PC-9 (cell line): ENCODE results near the gene CCNH. TPM values are rescaled to one million over a fixed set of nuclear protein-coding genes. Genes with fewer than 3 reads are reported as not detected.

ENCODE experiments used
- BruUV-seq: library from RNA; stranded (reverse); fragments of 400-500 nt; replicated peaks from 2 replicates; lab custom pipeline; 2021; lab: Mats Ljungman, UMichigan
- CTCF ChIA-PET: fragments of 300-600 bp; sonication (Branson Sonifier 250); formaldehyde crosslinking; loops from one replicate; lab custom pipeline; 2022; ENCODE audit warnings: antibody characterized with exemption; lab: Charles Lee
- POLR2A ChIA-PET: fragments of 300-600 bp; sonication (Branson Sonifier 250); formaldehyde crosslinking; loops from one replicate; lab custom pipeline; 2022; ENCODE audit warnings: antibody characterized with exemption; ENCODE audit not compliant: unreplicated experiment; lab: Charles Lee
- DNase-seq, 2 experiments: peaks; one replicate each; pipeline versions ENCODE4 v3.0.0 to v3.0.0-alpha.2; 2015 to 2022; ENCODE audit warnings: mixed read lengths in 1 of 2
- H2AFZ ChIP-seq: fragments of 200-600 bp; sonication (generic); 2 replicates; pipeline ENCODE4 v1.8.1; 2017; ENCODE audit warnings: antibody characterized with exemption
- H3F3A ChIP-seq: fragments of 200-600 bp; sonication (generic); 2 replicates; pipeline ENCODE4 v1.8.1; 2017; ENCODE audit warnings: antibody characterized with exemption, mild to moderate bottlenecking, low read depth; ENCODE audit not compliant: insufficient read depth
- H3K27ac ChIP-seq: fragments of 200-600 bp; sonication (generic); 2 replicates; pipeline ENCODE4 v1.6.1; 2016; ENCODE audit warnings: mixed run types
- H3K27me3 ChIP-seq: fragments of 200-600 bp; sonication (generic); 2 replicates; pipeline ENCODE4 v1.6.1; 2016; ENCODE audit warnings: low read depth, mixed run types; ENCODE audit not compliant: insufficient read depth
- H3K36me3 ChIP-seq: fragments of 200-600 bp; sonication (generic); 2 replicates; pipeline ENCODE4 v1.6.1; 2016; ENCODE audit warnings: low read depth, mixed run types
- H3K4me1 ChIP-seq: fragments of 200-600 bp; sonication (generic); replicated peaks from 2 replicates; pipeline ENCODE4 v1.6.1; 2016; ENCODE audit warnings: mixed run types; ENCODE audit not compliant: insufficient read depth
- H3K4me2 ChIP-seq: fragments of 200-600 bp; sonication (generic); 2 replicates; pipeline ENCODE4 v1.6.1; 2017; ENCODE audit warnings: mixed run types
- H3K4me3 ChIP-seq: fragments of 200-600 bp; sonication (generic); 2 replicates; pipeline ENCODE4 v1.6.1; 2016; ENCODE audit warnings: mixed run types
- H3K79me2 ChIP-seq: fragments of 200-600 bp; sonication (generic); 2 replicates; pipeline ENCODE4 v1.6.1; 2017; ENCODE audit warnings: low read depth, mixed run types
- H3K9me2 ChIP-seq: fragments of 200-600 bp; sonication (generic); 2 replicates; pipeline ENCODE4 v1.8.1; 2017; ENCODE audit warnings: mild to moderate bottlenecking; ENCODE audit not compliant: insufficient read depth
- H3K9me3 ChIP-seq: fragments of 200-600 bp; sonication (generic); 2 replicates; pipeline ENCODE4 v1.8.1; 2016; ENCODE audit warnings: low read depth; ENCODE audit not compliant: insufficient read depth
- H4K20me1 ChIP-seq: fragments of 200-600 bp; sonication (generic); 2 replicates; pipeline ENCODE4 v1.8.1; 2017; ENCODE audit not compliant: insufficient read depth
- EZH2 ChIP-seq: fragments of 200-600 bp; sonication (generic); IDR thresholded peaks from 2 replicates; pipeline ENCODE4 v1.8.0; 2017; ENCODE audit warnings: antibody characterized with exemption, low read depth
- intact Hi-C: fragments of 100-400 bp; cut with micrococcal nuclease; formaldehyde crosslinking; loops from one replicate; pipeline ENCODE4 v1.10.0; 2022; ENCODE audit not compliant: unreplicated experiment
- total RNA-seq: library from RNA; stranded (reverse); gene quantifications from 2 replicates; pipeline ENCODE4 v1.2.3, GENCODE V29; 2021
- TF ChIP-seq, protein P1 (sequence below): fragments of 200-600 bp; sonication (generic); conservative IDR thresholded peaks from 2 replicates; pipeline ENCODE4 v1.6.1; 2017; ENCODE audit warnings: mixed run types, antibody characterized with exemption, mild to moderate bottlenecking, moderate library complexity

The CCNH gene
- total RNA-seq, 1 experiment from 2014 or later = 38.5 TPM

DNA sequence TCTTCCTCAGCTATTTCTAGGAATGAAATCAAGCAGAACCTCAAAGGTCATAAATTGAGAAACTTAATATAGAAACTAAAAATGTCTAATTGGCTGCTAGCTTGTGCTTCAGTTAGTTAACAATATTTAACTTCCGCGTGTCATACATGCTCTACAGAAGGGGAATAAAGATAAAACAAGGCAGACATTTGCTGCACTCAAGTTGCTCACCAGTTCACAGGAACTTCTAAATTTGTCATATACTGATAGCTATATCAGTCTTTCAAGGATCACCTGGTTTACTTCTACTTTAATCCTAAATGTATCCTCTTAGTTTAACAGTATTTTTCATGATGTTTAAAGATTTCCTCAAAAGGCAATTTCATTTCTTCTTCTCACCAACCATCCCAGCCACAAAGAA, 8.4 kb downstream of the CCNH start:
- Histone ChIP-seq H3K27ac (no peak overlapping the region), H4K20me1 (peaks cover 7% of the 10 kb centered on the region; the same call in 1 of the 2 replicates), H3K9me2 (no peaks in the 10 kb centered on the region), H3K4me1 (no peaks in the 10 kb centered on the region), H2AFZ (no peak overlapping the region), H3K4me3 (no peak overlapping the region), H3K4me2 (no peak overlapping the region), H3F3A (peaks cover 13% of the 10 kb centered on the region; the same call in 1 of the 2 replicates), H3K27me3 (no peaks in the 10 kb centered on the region), H3K9me3 (no peaks in the 10 kb centered on the region), H3K36me3 (peaks cover 48% of the 10 kb centered on the region), H3K79me2 (no peaks in the 10 kb centered on the region)
- ChIA-PET POLR2A (interaction anchor here (0.6 to 0.8 kb wide), 2 partner anchors 17 to 494 kb away, joined by 4 to 5 read pairs; no protein-coding TSS in a partner anchor), CTCF (interaction anchor here (0.5 to 0.6 kb wide), 2 partner anchors 335 to 1098 kb away, joined by 4 read pairs; no protein-coding TSS in a partner anchor)
- intact Hi-C loops = loop anchor here (5.0 kb wide), 1 partner anchor 522 kb away; no protein-coding TSS in a partner anchor
- TF ChIP-seq EZH2 = no peak
- TF ChIP-seq, protein P1, sequence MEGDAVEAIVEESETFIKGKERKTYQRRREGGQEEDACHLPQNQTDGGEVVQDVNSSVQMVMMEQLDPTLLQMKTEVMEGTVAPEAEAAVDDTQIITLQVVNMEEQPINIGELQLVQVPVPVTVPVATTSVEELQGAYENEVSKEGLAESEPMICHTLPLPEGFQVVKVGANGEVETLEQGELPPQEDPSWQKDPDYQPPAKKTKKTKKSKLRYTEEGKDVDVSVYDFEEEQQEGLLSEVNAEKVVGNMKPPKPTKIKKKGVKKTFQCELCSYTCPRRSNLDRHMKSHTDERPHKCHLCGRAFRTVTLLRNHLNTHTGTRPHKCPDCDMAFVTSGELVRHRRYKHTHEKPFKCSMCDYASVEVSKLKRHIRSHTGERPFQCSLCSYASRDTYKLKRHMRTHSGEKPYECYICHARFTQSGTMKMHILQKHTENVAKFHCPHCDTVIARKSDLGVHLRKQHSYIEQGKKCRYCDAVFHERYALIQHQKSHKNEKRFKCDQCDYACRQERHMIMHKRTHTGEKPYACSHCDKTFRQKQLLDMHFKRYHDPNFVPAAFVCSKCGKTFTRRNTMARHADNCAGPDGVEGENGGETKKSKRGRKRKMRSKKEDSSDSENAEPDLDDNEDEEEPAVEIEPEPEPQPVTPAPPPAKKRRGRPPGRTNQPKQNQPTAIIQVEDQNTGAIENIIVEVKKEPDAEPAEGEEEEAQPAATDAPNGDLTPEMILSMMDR = no peak
- DNase-seq = no peak
- BruUV-seq = no TSS peak

DNA sequence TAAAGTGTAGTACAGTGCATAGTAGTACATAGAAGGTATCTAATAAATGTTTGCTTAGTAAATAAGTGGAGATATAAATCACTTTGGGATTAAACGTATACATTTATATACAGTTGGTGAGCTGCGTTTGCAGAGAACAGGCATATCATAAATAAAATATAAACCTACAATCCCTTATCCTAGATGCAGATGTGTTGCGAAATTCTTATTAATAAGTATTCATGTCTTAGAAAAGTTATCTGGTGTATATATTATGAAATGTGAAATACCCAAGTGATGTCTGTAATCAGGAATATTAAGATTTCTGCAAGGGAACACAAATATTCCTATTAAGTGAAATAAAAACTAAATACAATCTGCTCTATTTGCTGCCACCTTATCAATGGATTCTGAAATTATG, 8.8 kb downstream of the CCNH start:
- CTCF ChIA-PET = interaction anchor here (0.5 kb wide), 1 partner anchor 334 kb away, joined by 4 read pairs; no protein-coding TSS in a partner anchor
- Histone ChIP-seq H3F3A (peaks cover 15% of the 10 kb centered on the region; the same call in 1 of the 2 replicates), H3K27me3 (no peaks in the 10 kb centered on the region), H3K4me2 (no peak overlapping the region), H3K79me2 (no peaks in the 10 kb centered on the region), H3K4me3 (no peak overlapping the region), H2AFZ (no peak overlapping the region), H3K9me3 (no peaks in the 10 kb centered on the region), H3K9me2 (no peaks in the 10 kb centered on the region), H3K27ac (no peak overlapping the region), H3K4me1 (no peaks in the 10 kb centered on the region), H4K20me1 (peaks cover 7% of the 10 kb centered on the region; the same call in 1 of the 2 replicates), H3K36me3 (peaks cover 49% of the 10 kb centered on the region)
- BruUV-seq = no TSS peak
- intact Hi-C loops = loop anchor here (5.0 kb wide), 1 partner anchor 522 kb away; no protein-coding TSS in a partner anchor
- POLR2A ChIA-PET = interaction anchor here (0.6 to 0.8 kb wide), 2 partner anchors 18 to 493 kb away, joined by 4 to 5 read pairs; no protein-coding TSS in a partner anchor
- DNase-seq = no peak
- TF ChIP-seq, protein P1 = no peak
- TF ChIP-seq EZH2 = no peak

DNA sequence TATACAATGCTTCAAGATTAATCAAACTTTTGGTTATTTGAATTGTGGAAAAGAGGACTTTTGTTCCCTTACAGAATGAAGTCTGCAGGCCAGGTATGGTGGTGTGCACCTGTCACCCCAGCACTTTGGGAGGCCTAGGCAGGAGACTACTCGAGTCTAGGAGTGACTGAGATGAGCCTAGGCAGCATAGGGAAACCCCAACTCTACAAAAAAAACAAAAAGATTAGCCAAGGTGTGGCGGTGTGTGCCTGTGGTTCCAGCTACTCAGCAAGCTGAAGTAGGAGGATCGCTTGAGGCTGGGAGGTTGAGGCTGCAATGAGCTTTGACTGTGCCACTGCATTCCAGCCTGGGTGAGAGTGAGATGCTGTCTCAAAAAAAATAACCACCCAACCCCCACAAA, 9.3 kb downstream of the CCNH start:
- POLR2A ChIA-PET = no interaction called here
- Histone ChIP-seq H3K27ac (no peak overlapping the region), H4K20me1 (peaks cover 7% of the 10 kb centered on the region; the same call in 1 of the 2 replicates), H3F3A (peaks cover 15% of the 10 kb centered on the region; the same call in 1 of the 2 replicates), H3K4me1 (no peaks in the 10 kb centered on the region), H3K9me3 (no peaks in the 10 kb centered on the region), H3K9me2 (no peaks in the 10 kb centered on the region), H3K27me3 (no peaks in the 10 kb centered on the region), H3K4me3 (no peak overlapping the region), H2AFZ (no peak overlapping the region), H3K79me2 (no peaks in the 10 kb centered on the region), H3K36me3 (peaks cover 49% of the 10 kb centered on the region), H3K4me2 (no peak overlapping the region)
- BruUV-seq = no TSS peak
- CTCF ChIA-PET = no interaction called here
- no peak for DNase-seq
- TF ChIP-seq, protein P1 = no peak
- no peak for TF ChIP-seq EZH2
- intact Hi-C loops = loop anchor here (5.0 kb wide), 1 partner anchor 521 kb away; no protein-coding TSS in a partner anchor
